ENCODE data around the gene SND1.

The SND1 gene

DNA sequence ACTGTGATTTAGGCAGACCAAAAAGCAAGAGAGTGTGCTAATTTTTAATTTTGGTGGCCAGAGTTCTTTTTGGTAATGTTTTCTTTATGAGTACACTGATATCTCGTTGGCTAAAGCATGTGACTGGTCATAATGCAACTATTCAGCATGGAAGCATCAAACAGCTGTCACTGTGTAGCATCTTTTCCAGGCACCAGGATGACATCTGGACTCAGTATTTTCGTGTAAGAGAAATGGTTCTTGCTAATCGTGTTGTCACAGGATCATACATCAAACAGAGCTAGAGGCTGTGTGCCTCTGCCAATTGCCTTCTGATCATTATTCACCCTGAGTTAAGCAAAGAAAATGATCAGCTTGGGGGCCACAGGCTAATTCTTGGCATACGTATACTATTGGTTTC lies 118.9 kb downstream of the SND1 start:
- FAIRE-seq: no peak

- FAIRE-seq: no peak
Measured at GRCh38 chr7:127771707-127772106, 119.7 kb downstream of the SND1 start.

DNA sequence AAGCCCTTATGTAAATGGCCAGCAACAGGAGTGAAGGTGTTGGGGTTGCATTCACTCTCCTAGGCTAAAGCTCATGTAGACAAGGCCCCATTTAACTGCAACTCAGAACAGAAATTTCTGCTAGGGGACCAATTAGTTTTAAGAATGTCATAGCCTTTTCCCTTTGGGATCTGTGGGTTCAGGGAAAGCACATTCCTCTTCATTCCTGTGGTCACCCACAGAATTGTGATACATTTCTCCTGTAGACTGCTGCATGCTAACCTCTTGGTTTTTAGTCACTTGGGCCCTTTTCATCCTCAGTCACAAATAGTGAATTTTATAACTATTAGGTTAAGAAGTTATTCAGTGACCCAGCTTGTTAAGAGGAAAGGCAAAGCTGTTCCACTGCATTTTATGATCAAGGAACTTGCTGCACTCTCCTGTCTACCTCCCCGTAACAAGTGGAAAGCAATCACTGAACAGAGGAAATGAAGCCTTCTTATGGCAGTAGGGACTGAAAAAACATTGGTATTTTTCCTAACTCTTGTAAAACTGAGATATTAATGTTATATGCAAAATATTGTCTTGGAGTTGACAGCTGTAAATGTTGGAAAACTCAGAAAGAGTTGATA lies 124.9 kb downstream of the SND1 start:
- FAIRE-seq: no peak

DNA sequence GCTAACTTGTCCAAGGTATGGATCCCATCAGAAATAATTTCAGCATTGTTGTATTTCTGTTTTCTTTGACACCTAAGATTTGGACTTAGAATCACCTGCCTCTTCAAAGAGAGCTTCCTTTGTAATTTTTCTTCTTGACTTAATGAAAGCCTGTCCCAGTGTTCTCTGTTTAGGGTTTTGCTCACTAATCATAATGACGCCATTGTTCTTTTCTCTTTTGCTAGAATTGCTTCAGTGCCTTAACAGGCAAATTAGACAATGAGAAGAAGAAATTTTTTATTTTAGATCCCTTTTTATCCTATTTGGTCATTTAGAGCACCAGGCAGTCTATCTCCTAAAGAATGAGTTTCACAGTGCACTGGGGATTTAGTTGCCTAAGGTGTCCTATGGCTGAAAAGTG lies 128.5 kb downstream of the SND1 start:
- no peak for FAIRE-seq

- no peak for FAIRE-seq
Measured at GRCh38 chr7:127781081-127781480, 129.1 kb downstream of the SND1 start.

DNA sequence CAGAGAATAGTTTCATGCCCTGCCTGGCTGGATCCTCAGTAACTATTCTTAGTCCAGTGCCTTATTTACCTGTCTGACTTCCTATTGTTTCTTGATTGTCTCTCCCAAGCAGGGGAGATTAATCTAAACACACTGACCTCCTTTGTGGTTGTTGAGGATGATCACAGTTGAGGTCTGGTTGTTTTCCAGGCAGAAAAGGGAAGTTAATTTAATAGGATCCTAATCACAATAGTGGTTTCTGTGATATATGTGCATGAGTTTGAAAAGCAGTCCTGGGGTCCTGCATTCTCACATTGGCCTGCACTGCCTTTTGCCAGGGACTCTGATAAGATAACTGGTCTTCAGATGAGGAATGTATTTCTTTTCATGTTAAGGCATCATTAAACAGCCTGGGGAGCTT lies 130.1 kb downstream of the SND1 start:
- FAIRE-seq: no peak

DNA sequence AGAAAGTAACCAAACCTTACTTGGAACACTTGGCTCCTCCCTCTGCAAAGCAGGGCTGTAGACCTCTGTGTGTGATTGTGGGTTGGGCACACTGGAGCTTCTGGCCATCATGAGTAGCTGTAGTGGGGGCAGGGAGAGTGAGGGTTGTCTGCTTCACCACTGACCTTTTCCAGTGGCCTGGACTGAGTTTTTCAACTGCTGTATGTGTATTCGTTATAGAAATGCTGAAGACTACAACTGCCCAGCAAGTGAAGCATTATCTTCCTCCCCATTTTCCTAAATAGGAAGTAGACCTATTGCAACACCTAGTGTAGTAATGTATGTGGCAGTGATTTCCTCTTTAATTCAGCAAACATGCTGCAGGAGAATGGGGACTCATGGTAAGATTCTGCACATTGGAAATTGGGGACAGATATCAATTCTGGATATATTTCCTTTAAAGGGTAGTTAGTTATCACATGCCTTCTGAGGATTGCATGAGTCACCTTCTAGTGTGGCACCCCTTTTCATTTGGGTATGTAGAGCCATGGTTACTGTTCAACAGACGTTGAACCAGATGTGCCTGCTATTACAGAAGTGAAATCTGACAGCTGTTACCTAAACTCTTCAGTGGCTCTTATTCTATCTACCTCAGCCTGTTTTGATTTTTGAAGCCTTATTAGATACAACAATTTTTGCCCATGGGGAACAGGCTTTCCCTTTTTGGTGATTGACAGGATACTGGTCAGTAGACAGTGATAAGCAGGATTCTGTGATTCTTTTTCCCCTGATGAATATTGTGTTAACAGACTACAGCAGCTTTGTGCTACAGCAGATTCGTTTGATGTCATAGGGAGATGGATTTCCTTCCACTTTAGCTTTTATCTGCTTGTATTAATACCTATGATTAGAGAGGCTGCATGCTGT lies 130.9 kb downstream of the SND1 start:
- no peak for FAIRE-seq

DNA sequence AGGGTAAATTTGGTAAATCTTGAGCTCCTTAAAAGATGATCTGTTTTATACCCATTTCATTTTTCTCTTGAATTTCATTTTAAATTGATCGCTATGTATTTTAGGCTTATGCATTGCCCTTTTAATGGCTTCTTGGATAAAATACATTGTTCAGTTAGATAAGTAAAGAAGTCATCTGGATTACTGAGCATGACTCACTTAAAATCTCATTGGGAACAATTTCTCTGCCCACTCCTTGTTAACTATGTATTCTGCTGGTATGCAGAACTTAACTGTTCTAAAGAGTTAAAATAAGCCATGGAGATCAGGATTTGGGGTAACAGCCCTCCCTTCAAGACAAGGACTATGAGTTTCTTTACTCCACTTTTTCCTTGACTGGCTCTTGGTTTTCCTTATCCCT lies 134.2 kb downstream of the SND1 start:
- FAIRE-seq: no peak

DNA sequence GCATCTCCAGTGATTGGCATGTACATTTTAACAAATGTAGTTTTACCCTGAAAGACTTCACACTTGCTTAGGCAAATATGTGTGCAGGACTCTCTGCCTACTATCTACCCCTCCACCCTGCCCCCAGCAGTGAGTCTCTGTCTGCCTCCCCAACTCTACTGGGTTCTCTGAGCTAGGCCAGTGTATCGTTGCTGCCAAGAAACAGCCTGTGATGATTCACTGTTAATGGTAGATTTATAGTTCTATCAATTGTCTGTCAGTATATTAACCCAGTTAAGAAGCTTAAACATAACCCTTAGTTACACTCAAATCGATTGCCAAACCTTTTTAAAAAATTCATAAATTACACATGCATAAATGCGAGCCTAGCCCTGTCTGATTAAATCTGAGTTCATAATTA lies 137.0 kb downstream of the SND1 start:
- no peak for FAIRE-seq

- no peak for FAIRE-seq
Measured at GRCh38 chr7:127791446-127792189, 139.6 kb downstream of the SND1 start.

- no peak for FAIRE-seq
Measured at GRCh38 chr7:127792528-127793342, 140.7 kb downstream of the SND1 start.

DNA sequence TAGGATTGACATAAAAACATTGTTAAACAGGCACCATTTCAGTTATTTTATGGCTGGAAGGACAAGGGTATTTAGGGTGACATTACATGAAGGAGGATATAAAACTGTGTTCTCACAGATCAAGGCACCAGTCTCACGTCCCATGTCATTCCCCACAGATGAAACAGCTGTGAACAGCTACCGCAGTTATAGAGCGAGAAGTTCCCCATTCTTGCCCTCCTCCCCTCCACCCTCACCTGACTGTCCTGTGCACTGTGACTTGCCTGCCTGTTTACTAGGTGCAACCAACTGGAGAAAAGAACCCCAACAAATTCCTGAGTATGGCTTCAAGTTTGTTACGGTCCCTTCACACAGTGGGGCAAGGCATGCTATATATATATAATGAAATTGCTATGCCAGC lies 141.6 kb downstream of the SND1 start:
- FAIRE-seq: no peak

DNA sequence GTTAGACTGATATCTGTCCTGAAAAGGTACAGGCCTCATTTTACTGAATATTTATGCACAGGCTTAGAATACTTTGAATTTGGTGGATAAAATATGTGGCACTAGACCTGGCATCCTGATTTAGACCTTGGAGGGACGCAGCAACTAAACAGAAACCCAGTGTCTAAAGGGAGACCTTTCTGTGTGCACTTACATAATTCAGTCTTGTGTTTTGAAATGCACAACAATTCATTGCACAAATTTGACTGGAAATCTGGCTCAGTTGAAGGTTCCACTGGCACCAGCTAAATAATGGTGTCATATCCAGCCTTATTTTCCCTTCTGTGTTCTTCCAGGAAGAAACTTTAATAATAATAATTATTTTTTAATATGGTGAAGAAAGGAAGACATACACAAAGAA lies 142.1 kb downstream of the SND1 start:
- no peak for FAIRE-seq

DNA sequence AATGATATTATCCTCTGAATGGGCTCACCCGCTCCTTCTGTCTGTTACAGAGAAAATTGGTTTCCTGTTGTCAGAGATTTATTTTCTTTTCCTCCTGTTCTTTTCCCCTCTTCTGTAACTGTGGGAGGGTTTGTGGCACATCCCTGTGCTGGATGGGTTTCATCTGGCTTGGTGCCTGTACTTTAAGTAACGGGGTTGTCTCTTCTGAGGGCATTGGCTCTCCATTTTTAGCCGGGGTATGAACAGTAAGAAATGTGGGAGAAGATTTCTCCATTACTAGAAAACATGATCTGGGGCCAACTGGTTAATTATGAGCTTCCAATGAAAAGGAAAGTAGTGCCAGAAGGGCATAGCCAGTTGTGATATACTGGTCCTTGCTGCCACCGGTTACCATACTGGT lies 142.6 kb downstream of the SND1 start:
- FAIRE-seq: no peak

DNA sequence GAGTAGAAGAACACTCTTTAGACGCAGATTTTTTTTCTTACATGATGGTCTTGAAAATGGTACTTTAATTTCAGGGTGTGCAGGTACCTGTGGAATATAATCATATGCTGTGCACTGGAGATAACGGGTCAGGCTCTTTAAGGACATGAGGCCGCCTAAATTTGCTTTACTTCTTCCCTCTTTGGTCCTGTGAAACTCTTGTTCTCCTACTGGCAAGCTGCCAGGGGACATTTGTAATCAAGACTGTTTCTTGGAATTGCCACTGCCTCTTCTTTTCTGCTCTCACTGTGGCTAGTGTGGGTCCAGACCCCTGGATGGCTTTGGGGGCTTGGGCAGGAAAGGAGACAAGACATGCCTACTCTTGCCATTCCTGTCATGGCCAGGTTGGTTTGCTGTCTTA lies 146.0 kb downstream of the SND1 start:
- no peak for FAIRE-seq

DNA sequence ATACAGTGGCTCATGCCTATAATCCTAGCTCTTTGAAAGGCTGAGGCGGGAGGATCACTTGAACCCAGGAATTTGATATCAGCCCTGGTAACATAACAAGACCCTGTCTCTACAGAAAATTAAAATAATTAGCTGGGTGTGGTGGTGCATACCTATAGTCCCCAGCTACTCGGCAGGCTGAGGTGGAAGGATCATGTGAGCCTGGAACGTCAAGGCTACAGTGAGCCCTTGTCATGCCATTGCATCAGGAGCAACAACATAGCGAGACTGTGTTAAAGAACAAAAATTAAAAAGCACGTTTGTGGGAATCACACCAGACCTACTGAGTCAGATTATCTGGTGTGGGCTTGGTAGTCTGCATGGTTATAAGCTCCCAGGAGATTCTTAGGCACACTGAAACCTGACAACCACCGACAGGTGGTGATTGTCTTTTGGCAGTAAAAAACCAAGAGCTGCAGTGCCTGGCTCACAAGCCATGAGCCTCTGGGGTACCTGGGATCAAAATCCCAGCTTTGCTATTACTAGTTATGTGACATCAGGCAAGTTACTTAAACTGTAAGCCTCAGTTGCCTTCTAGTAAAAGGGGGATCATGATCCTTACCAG lies 146.9 kb downstream of the SND1 start:
- no peak for FAIRE-seq

DNA sequence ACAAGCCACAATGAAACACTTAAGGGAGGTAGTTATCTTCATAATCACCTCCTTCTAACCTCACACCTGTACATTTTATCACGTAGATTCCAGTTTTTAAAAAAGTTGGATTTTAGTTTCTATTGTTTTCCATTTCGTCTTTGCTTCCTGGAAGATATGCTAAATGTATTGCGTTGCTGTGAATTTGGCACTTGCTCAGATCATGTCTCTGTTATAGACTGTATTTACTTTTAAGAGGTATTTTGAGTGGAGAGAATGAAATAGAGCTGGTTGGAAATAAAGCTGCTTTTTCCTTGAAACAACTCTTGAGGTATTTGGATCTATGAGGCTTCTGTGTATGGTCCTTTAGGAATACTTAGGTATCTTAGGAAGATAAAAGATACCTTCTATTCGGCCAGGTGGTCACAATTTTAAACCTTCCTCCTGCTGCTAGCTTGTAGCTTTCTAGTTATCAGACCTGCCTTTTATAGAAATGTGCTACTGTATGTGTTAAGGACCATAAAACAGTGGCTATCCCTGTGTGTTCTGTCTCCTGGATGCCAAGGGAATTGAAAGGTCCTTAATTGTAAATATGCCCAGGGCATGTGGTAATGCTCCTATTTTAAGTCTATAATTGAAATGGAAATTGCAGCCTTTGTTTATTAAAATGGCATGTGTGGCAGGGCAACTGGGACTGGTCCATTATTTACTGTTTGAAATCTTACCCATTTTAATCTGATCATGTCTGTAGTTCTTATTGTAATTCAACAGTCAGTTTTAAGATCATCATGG lies 147.7 kb downstream of the SND1 start:
- FAIRE-seq: no peak

- FAIRE-seq: no peak
Measured at GRCh38 chr7:127802845-127803244, 150.9 kb downstream of the SND1 start.

GRCh38 chr7:127803626-127804025 lies 151.6 kb downstream of the SND1 start:
- FAIRE-seq: no peak

- no peak for FAIRE-seq
Measured at GRCh38 chr7:127807340-127807739, 155.3 kb downstream of the SND1 start.

GRCh38 chr7:127807829-127808228 lies 155.8 kb downstream of the SND1 start:
- FAIRE-seq: no peak

- no peak for FAIRE-seq
Measured at GRCh38 chr7:127809261-127809702, 157.3 kb downstream of the SND1 start.
